Esophagus muscularis mucosa (tissue), 3 donors: Measurements from ENCODE around the gene MTO1.

Source experiments
- CTCF ChIP-seq, 3 experiments: fragments of 200-600 bp in 2 of 3; fragments of 450-650 bp in 1 of 3; sonication (generic) in 2 of 3; IDR thresholded peaks; one replicate each; pipeline ENCODE4 v1.5.1; 2017 to 2019; ENCODE audit warnings: antibody characterized with exemption in 3 of 3, mild to moderate bottlenecking in 2 of 3, moderate library complexity in 1 of 3
- POLR2A ChIP-seq: fragments of 450-650 bp; IDR thresholded peaks from one replicate; pipeline ENCODE4 v1.6.1; 2017; ENCODE audit warnings: antibody characterized with exemption, moderate library complexity, mild to moderate bottlenecking, low read depth
- POLR2AphosphoS5 ChIP-seq, 2 donors: sonication (generic); formaldehyde crosslinking; IDR thresholded peaks; one replicate each; pipeline ENCODE4 v1.6.1; 2017; ENCODE audit warnings: antibody characterized with exemption in 2 of 2

- TF ChIP-seq CTCF (IDR thresholded peaks at IDR 0.05) (no peak), POLR2AphosphoS5 (IDR thresholded peaks at IDR 0.05) (no peak), POLR2A (no peak)
Observed at GRCh38 chr6:73548458-73549446, 87.2 kb downstream of the MTO1 start.
